ENCODE measurements around the gene PSMB5.

- TF ChIP-seq ELF4 (IDR thresholded peaks at IDR 0.05) (no peak), CTBP1 (IDR thresholded peaks at IDR 0.05; ENCODE audit: borderline replicate concordance) (no peak), FOXM1 (IDR thresholded peaks at IDR 0.05; ENCODE audit: borderline replicate concordance) (no peak)
Observed at GRCh38 chr14:23008831-23009230, 25.9 kb downstream of the PSMB5 start.
